Mesenchymal stem cell (in vitro differentiated cells and primary cell): ENCODE results near the gene USP3.

Experiments
- DNase-seq: peaks from one replicate; pipeline ENCODE4 v3.0.0-alpha.2; 2013
- H2AFZ ChIP-seq: one replicate; pipeline ENCODE4 v1.6.1; 2013; ENCODE audit warnings: low read depth, mild to moderate bottlenecking, control low read depth, inconsistent platforms, low read length, moderate library complexity
- H2AK5ac ChIP-seq: 2 replicates; pipeline ENCODE4 v1.6.1; 2013; ENCODE audit warnings: low read length, moderate library complexity, mild to moderate bottlenecking, inconsistent platforms; ENCODE audit not compliant: severe bottlenecking
- H2BK120ac ChIP-seq: one replicate; pipeline ENCODE4 v1.6.1; 2013; ENCODE audit warnings: low read depth, mild to moderate bottlenecking, inconsistent platforms, low read length, moderate library complexity
- H2BK12ac ChIP-seq, 2 experiments: one replicate each; pipeline ENCODE4 v1.6.1; 2013; ENCODE audit warnings: inconsistent platforms in 2 of 2, low read length in 2 of 2, mild to moderate bottlenecking in 2 of 2, moderate library complexity in 2 of 2, control low read depth in 1 of 2
- H2BK15ac ChIP-seq: one replicate; pipeline ENCODE4 v1.6.1; 2013; ENCODE audit warnings: mild to moderate bottlenecking, low read depth, inconsistent platforms; ENCODE audit not compliant: poor library complexity, severe bottlenecking
- H2BK5ac ChIP-seq: 2 replicates; pipeline ENCODE4 v1.6.1; 2013; ENCODE audit warnings: low read depth, mild to moderate bottlenecking, low read length, control low read depth, inconsistent platforms; ENCODE audit not compliant: poor library complexity, severe bottlenecking
- H3K14ac ChIP-seq, 2 experiments: one replicate each; pipeline ENCODE4 v1.6.1; 2013; ENCODE audit warnings: inconsistent platforms in 2 of 2, low read length in 2 of 2, control low read depth in 1 of 2, mild to moderate bottlenecking in 1 of 2, moderate library complexity in 1 of 2
- H3K18ac ChIP-seq, 2 experiments: one replicate each; pipeline ENCODE4 v1.6.1; 2013; ENCODE audit warnings: inconsistent platforms in 2 of 2, low read length in 2 of 2, control low read depth in 1 of 2, low read depth in 1 of 2, mild to moderate bottlenecking in 1 of 2
- H3K23ac ChIP-seq, 2 experiments: one replicate each; pipeline ENCODE4 v1.6.1; 2013; ENCODE audit warnings: inconsistent platforms in 2 of 2, low read length in 2 of 2, mild to moderate bottlenecking in 2 of 2, moderate library complexity in 2 of 2, control low read depth in 1 of 2
- H3K27ac ChIP-seq: 2 replicates; pipeline ENCODE4 v1.5.1; 2013; ENCODE audit warnings: mild to moderate bottlenecking, moderate library complexity, low read length, control low read depth, inconsistent platforms; ENCODE audit not compliant: poor library complexity, severe bottlenecking
- H3K27me3 ChIP-seq, 2 experiments: 2 replicates each; pipeline versions ENCODE4 v1.6.1 to v1.7.0; 2013; ENCODE audit warnings: low read length in 2 of 2, mild to moderate bottlenecking in 2 of 2, moderate library complexity in 2 of 2, control low read depth in 1 of 2, inconsistent platforms in 1 of 2; ENCODE audit not compliant: control insufficient read depth in 1 of 2, insufficient read depth in 1 of 2
- H3K36me3 ChIP-seq, 2 experiments: 2 replicates each; pipeline versions ENCODE4 v1.6.1 to v1.7.0; 2013; ENCODE audit warnings: low read length in 2 of 2, control low read depth in 1 of 2, inconsistent platforms in 1 of 2, low read depth in 1 of 2, mild to moderate bottlenecking in 1 of 2; ENCODE audit not compliant: insufficient read depth in 2 of 2, control insufficient read depth in 1 of 2
- H3K4ac ChIP-seq, 2 experiments: one replicate each; pipeline ENCODE4 v1.6.1; 2013; ENCODE audit warnings: inconsistent platforms in 2 of 2, low read length in 2 of 2, mild to moderate bottlenecking in 2 of 2, moderate library complexity in 2 of 2, control low read depth in 1 of 2, low read depth in 1 of 2
- H3K4me1 ChIP-seq: 2 replicates; pipeline ENCODE4 v1.6.1; 2013; ENCODE audit warnings: low read depth, low read length, control low read depth; ENCODE audit not compliant: control insufficient read depth, insufficient read depth
- H3K4me2 ChIP-seq: 2 replicates; pipeline ENCODE4 v1.6.1; 2013; ENCODE audit warnings: low read length, mild to moderate bottlenecking, inconsistent platforms; ENCODE audit not compliant: poor library complexity, severe bottlenecking
- H3K4me3 ChIP-seq, 2 experiments: 2 replicates each; pipeline versions ENCODE4 v1.5.1 to v1.7.0; 2013; ENCODE audit warnings: low read length in 2 of 2, mild to moderate bottlenecking in 2 of 2, control low read depth in 1 of 2, low read depth in 1 of 2; ENCODE audit not compliant: insufficient read depth in 1 of 2
- H3K79me1 ChIP-seq: replicated peaks from 2 replicates; pipeline ENCODE4 v1.6.1; 2013; ENCODE audit warnings: mild to moderate bottlenecking, control low read depth, low read length, inconsistent platforms; ENCODE audit not compliant: poor library complexity, severe bottlenecking
- H3K9ac ChIP-seq: 2 replicates; pipeline ENCODE4 v1.7.0; 2013; ENCODE audit warnings: mild to moderate bottlenecking, low read length, moderate library complexity
- H3K9me3 ChIP-seq: 2 replicates; pipeline ENCODE4 v1.7.0; 2013; ENCODE audit warnings: mild to moderate bottlenecking, low read length; ENCODE audit not compliant: control insufficient read depth
- H4K8ac ChIP-seq: one replicate; pipeline ENCODE4 v1.6.1; 2013; ENCODE audit warnings: inconsistent platforms, mild to moderate bottlenecking, low read length, moderate library complexity
- H4K91ac ChIP-seq: one replicate; pipeline ENCODE4 v1.6.1; 2013; ENCODE audit warnings: mild to moderate bottlenecking, low read length, inconsistent platforms
- WGBS: methylation state at CpG from one replicate; pipeline ENCODE4 v1.1.7; 2013; ENCODE audit warnings: mixed read lengths; 5-methylcytosine and 5-hydroxymethylcytosine counted together

The USP3 gene

GRCh38 chr15:63512148-63512547 lies 7.8 kb downstream of the USP3 start:
- 91% methylated on average over 5 of the region's 5 CpGs for WGBS
- no peak overlapping the region for H4K91ac ChIP-seq
- H3K4me2 ChIP-seq: no peak overlapping the region
- no peak for DNase-seq
- no peak overlapping the region for H3K14ac ChIP-seq
- H2BK120ac ChIP-seq: no peak overlapping the region
- no peak overlapping the region for H2AK5ac ChIP-seq
- H3K79me1 ChIP-seq: no peaks in the 10 kb centered on the region
- peaks cover 2% of the 10 kb centered on the region for H3K4me1 ChIP-seq
- no peak overlapping the region for H4K8ac ChIP-seq
- H3K9me3 ChIP-seq: no peaks in the 10 kb centered on the region
- H3K4ac ChIP-seq: no peak overlapping the region
- H3K27ac ChIP-seq: no peak overlapping the region
- no peak overlapping the region for H2BK12ac ChIP-seq
- H3K18ac ChIP-seq: no peak overlapping the region
- no peak overlapping the region for H3K4me3 ChIP-seq
- H3K36me3 ChIP-seq: no peaks in the 10 kb centered on the region
- no peak overlapping the region for H3K23ac ChIP-seq
- no peak overlapping the region for H2BK5ac ChIP-seq
- H2BK15ac ChIP-seq: no peak overlapping the region
- no peak overlapping the region for H2AFZ ChIP-seq
- H3K9ac ChIP-seq: no peak overlapping the region
- no peaks in the 10 kb centered on the region for H3K27me3 ChIP-seq

- Histone ChIP-seq H3K4me2 (no peak overlapping the region), H3K4ac (no peak overlapping the region), H3K18ac (no peak overlapping the region), H3K27me3 (no peaks in the 10 kb centered on the region), H3K4me1 (peaks cover 5% of the 10 kb centered on the region), H2BK15ac (no peak overlapping the region), H3K4me3 (no peak overlapping the region), H3K14ac (no peak overlapping the region), H3K27ac (no peak overlapping the region), H4K8ac (no peak overlapping the region), H2AFZ (no peak overlapping the region), H3K9ac (no peak overlapping the region), H3K9me3 (no peaks in the 10 kb centered on the region), H2AK5ac (no peak overlapping the region), H4K91ac (no peak overlapping the region), H2BK12ac (no peak overlapping the region), H2BK5ac (no peak overlapping the region), H3K36me3 (no peaks in the 10 kb centered on the region), H3K23ac (no peak overlapping the region), H3K79me1 (no peaks in the 10 kb centered on the region), H2BK120ac (no peak overlapping the region)
- 92% methylated on average over 5 of the region's 6 CpGs for WGBS
- no peak for DNase-seq
Observed at GRCh38 chr15:63513271-63513670, 8.9 kb downstream of the USP3 start.

- no peak overlapping the region for H4K8ac ChIP-seq
- H2BK15ac ChIP-seq: no peak overlapping the region
- no peak overlapping the region for H2AK5ac ChIP-seq
- H2BK5ac ChIP-seq: no peak overlapping the region
- peaks cover 5% of the 10 kb centered on the region for H3K4me1 ChIP-seq
- H3K9ac ChIP-seq: no peak overlapping the region
- WGBS: 100% methylated on average over 1 of the region's 3 CpGs
- no peak overlapping the region for H3K14ac ChIP-seq
- no peak overlapping the region for H3K18ac ChIP-seq
- H3K27me3 ChIP-seq: no peaks in the 10 kb centered on the region
- H3K36me3 ChIP-seq: no peaks in the 10 kb centered on the region
- no peak for DNase-seq
- H3K79me1 ChIP-seq: no peaks in the 10 kb centered on the region
- no peak overlapping the region for H3K27ac ChIP-seq
- no peak overlapping the region for H3K4me2 ChIP-seq
- no peak overlapping the region for H3K23ac ChIP-seq
- no peak overlapping the region for H4K91ac ChIP-seq
- no peak overlapping the region for H2BK120ac ChIP-seq
- H2AFZ ChIP-seq: no peak overlapping the region
- H2BK12ac ChIP-seq: no peak overlapping the region
- H3K4ac ChIP-seq: no peak overlapping the region
- H3K9me3 ChIP-seq: no peaks in the 10 kb centered on the region
- H3K4me3 ChIP-seq: no peak overlapping the region
Observed at GRCh38 chr15:63513728-63514127, 9.3 kb downstream of the USP3 start.

GRCh38 chr15:63514531-63514943 lies 10.1 kb downstream of the USP3 start:
- no CpG with 5 or more reads among the region's 1 CpG for WGBS
- no peak overlapping the region for H2AK5ac ChIP-seq
- H2BK120ac ChIP-seq: no peak overlapping the region

More at GRCh38 chr15:63514531-63514943, 10.1 kb downstream of the USP3 start:
- Histone ChIP-seq H3K14ac (no peak overlapping the region), H4K8ac (no peak overlapping the region), H3K79me1 (no peaks in the 10 kb centered on the region), H2BK5ac (no peak overlapping the region), H4K91ac (no peak overlapping the region), H3K23ac (no peak overlapping the region), H2AFZ (no peak overlapping the region), H3K27ac (no peak overlapping the region), H3K9ac (peak overlapping the region; percentile 40), H3K36me3 (no peaks in the 10 kb centered on the region), H3K4ac (no peak overlapping the region), H3K4me3 (no peak overlapping the region), H2BK15ac (no peak overlapping the region), H3K27me3 (no peaks in the 10 kb centered on the region), H3K9me3 (no peaks in the 10 kb centered on the region), H3K4me2 (no peak overlapping the region), H2BK12ac (no peak overlapping the region), H3K4me1 (peaks cover 5% of the 10 kb centered on the region), H3K18ac (no peak overlapping the region)
- peak; percentile 67 for DNase-seq
